Erythroblast (primary cell): ENCODE data around the gene KIFBP.
"Not testable (repeated sequence)": the region's sequence is repeated elsewhere in the genome, so short reads cannot be mapped to it uniquely, and the experiment has no call there.

Source experiments
- DNase-seq, 2 experiments: peaks; one replicate each; lab custom pipeline; 2025; lab: John Stamatoyannopoulos, UW
- GATA1 ChIP-seq: IDR thresholded peaks from 2 replicates; pipeline ENCODE4 v1.6.1; 2011; ENCODE audit warnings: low read depth, mild to moderate bottlenecking, control low read depth, low read length, moderate library complexity
- POLR2A ChIP-seq: IDR thresholded peaks from 2 replicates; pipeline ENCODE4 v1.6.1; 2011; ENCODE audit warnings: mild to moderate bottlenecking, low read length

Gene KIFBP

GRCh38 chr10:69018613-69019012, 30.0 kb downstream of the KIFBP start:
- TF ChIP-seq POLR2A (no peak), GATA1 (no peak)
- no peak for DNase-seq

- no peak for DNase-seq
- no peak for TF ChIP-seq POLR2A
- no peak for TF ChIP-seq GATA1
Measured at GRCh38 chr10:69022611-69023010, 34.0 kb downstream of the KIFBP start.

GRCh38 chr10:69025370-69025896, 36.8 kb downstream of the KIFBP start:
- no peak for DNase-seq
- TF ChIP-seq GATA1 (no peak), POLR2A (no peak)

DNA sequence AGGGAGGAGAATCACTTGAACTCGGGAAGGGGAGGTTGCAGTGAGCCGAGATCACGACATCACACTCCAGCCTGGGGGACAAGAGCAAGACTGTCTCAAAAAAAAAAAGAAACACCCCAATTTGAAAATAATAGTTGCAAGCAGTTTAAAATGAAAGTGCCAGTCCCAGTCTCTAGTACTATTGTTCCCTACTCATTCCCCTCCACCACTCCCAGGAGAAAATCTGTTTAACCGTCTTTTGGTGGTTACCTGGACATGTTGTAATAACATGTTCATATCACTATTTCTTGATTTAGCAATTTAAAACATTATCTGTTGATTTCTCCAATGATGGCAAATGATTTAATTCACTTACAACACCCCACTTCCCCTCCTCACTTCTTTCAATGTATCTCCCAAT, 44.7 kb downstream of the KIFBP start:
- DNase-seq = no peak
- TF ChIP-seq POLR2A = no peak
- no peak for TF ChIP-seq GATA1

DNA sequence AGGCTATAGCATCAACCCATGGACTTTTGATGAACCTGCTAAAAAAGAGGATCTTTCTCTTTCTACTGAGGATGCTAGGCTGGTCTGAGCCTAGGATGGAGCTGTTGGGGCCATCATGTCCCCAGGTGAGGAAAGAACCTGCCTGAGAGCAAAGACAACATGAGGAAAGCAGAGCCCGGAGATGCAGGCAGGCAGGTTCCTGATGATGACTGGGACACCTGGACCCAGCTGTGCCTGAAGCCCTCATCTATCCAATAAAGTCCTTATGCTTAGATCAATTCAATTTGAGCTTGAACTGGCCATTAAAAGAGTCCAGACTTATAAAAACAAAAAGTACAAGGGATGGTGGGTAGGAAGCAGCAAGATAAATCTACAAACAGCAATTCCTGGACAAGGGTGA, 48.9 kb downstream of the KIFBP start:
- TF ChIP-seq GATA1 = no peak
- no peak for TF ChIP-seq POLR2A
- DNase-seq = no peak

DNA sequence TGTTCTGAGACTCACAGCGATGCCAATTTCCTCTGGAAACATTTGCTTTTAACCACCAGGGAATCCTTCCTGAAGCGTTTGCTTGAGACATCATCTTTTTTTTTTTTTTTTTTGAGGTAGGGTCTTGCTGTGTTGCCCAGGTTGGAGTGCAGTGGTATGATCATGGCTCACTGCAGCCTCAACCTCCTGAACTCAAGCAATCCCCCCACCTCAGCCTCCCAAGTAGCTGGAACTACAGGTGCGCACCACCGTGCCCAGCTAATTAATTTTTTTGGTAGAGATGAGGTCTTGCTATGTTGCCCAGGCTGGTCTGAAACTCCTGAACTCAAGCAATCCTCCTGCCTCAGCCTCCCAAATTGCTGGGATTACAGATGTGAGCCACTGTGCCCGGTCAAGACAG, 52.3 kb downstream of the KIFBP start:
- not testable (repeated sequence) for DNase-seq

GRCh38 chr10:69042417-69042816, 53.8 kb downstream of the KIFBP start:
- no peak for DNase-seq
- TF ChIP-seq POLR2A = no peak
- no peak for TF ChIP-seq GATA1

DNA sequence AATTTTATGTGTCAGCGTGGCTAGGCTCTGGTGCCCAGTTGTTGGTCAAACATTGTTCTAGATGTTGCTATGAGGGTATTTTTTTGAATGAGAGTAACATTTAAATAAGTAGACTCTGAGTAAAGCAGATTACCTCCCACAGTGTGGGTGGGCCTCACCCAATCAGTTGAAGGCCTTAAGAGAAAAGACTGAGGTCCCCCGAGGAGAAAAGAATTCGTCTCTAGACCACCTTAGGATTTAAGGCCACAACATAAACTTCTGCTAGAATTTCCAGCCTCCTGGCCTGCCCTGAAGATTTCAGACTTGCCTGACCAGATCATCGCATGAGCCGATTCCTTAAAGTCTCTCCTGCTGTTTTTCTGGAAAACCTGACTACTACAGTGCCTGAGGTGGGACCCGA, 54.2 kb downstream of the KIFBP start:
- TF ChIP-seq POLR2A = no peak
- TF ChIP-seq GATA1 = no peak

DNA sequence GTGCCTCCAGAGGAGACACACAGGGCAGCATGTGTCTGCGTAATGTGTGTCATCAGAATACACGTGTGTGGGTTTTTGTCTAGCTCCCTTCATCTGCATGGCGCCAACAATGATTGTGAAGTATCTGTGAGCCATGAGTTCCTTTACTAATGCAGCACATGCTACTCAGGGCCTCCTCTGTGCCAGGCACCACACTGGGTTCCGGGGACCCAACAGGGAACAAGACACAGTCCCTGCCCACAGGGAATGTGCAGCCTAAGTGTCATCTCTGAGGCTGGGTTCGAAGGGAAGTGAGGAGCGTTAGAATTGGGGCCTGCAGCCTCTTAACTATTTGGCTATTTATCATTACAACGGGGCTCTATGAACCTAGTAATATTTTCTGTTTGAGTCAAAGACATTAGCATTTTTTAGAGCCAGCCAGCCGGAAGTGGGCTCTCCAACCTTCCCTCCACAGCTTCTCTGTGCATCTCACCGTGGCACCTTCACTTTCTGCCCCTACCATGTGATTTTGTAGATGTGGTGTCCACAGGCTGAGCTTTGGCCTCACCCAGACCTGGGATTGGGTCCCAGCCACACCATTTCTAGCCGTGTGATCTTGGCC, 55.4 kb downstream of the KIFBP start:
- DNase-seq = no peak
- TF ChIP-seq POLR2A = no peak
- no peak for TF ChIP-seq GATA1

More for the DNA sequence above, 54.2 kb downstream of the KIFBP start:
- DNase-seq = no peak

- TF ChIP-seq POLR2A (no peak), GATA1 (no peak)
- no peak for DNase-seq
Measured at GRCh38 chr10:69044546-69044945, 55.9 kb downstream of the KIFBP start.

GRCh38 chr10:69045441-69046300, 57.1 kb downstream of the KIFBP start:
- peak in 1 of 2 experiments; percentile 20 for DNase-seq
- TF ChIP-seq GATA1 (no peak), POLR2A (peak; percentile 14)

GRCh38 chr10:69047111-69047832, 58.7 kb downstream of the KIFBP start:
- no peak for DNase-seq

GRCh38 chr10:69048103-69048502, 59.5 kb downstream of the KIFBP start:
- TF ChIP-seq GATA1 = no peak
- no peak for TF ChIP-seq POLR2A
- no peak for DNase-seq

More at GRCh38 chr10:69047111-69047832, 58.7 kb downstream of the KIFBP start:
- no peak for TF ChIP-seq POLR2A
- no peak for TF ChIP-seq GATA1

DNA sequence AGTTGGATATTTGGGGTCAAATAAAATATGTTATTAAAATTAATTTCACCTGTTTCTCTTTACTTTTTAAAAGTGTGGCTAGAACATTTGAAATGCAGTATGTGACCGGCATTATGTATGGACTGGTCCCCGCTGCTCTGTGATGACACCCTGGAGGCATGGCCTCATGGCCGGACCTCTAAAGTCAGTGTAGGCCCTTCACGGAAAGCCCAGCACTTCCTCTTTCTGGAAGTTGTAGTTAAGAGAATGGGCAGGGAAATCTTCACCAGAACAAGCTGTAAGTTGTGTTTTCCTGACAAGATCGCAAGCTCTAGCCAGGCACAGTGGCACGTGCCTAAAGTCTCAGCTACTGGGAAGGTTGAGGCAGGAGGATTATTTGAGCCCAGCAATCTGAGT, 61.0 kb downstream of the KIFBP start:
- TF ChIP-seq GATA1 (no peak), POLR2A (no peak)
- DNase-seq = no peak
